H1 (cell line): Measurements from ENCODE around the gene CUX1. TPM values are rescaled to one million over a fixed set of nuclear protein-coding genes. Genes with fewer than 3 reads are reported as not detected.

Source experiments
- CTCF ChIA-PET: fragments of 300-600 bp; sonication (Branson Sonifier 250); formaldehyde crosslinking; loops from one replicate; lab custom pipeline; 2021; ENCODE audit not compliant: partially characterized antibody; lab: Charles Lee
- POLR2A ChIA-PET: fragments of 300-600 bp; sonication (Branson Sonifier 250); formaldehyde crosslinking; loops from one replicate; lab custom pipeline; 2021; ENCODE audit warnings: inconsistent platforms; ENCODE audit not compliant: partially characterized antibody; lab: Charles Lee
- DNase-seq, 2 experiments: peaks; one replicate each; pipeline versions ENCODE4 v3.0.0 to v3.0.0-alpha.2; 2010 to 2022; ENCODE audit warnings: low spot score in 2 of 2, low read depth in 1 of 2, mixed read lengths in 1 of 2
- FAIRE-seq: peaks from 2 replicates; lab custom pipeline; 2011; peaks lifted over from hg19 to GRCh38; lab: Jason Lieb, UNC
- H2AFZ ChIP-seq: 2 replicates; pipeline ENCODE4 v1.8.1; 2012; ENCODE audit warnings: low read length, inconsistent platforms
- H2AK5ac ChIP-seq: 2 replicates; pipeline ENCODE4 v1.6.1; 2013; ENCODE audit warnings: low read depth, low read length
- H2BK120ac ChIP-seq: replicated peaks from 2 replicates; pipeline ENCODE3; 2013; ENCODE audit warnings: low read depth, low read length, inconsistent platforms
- H2BK12ac ChIP-seq: 2 replicates; pipeline ENCODE4 v1.6.1; 2013; ENCODE audit warnings: low read depth, low read length
- H2BK15ac ChIP-seq: 2 replicates; pipeline ENCODE4 v1.6.1; 2013; ENCODE audit warnings: low read length
- H2BK20ac ChIP-seq: 2 replicates; pipeline ENCODE4 v1.6.1; 2013; ENCODE audit warnings: low read length
- H2BK5ac ChIP-seq: 2 replicates; pipeline ENCODE4 v1.6.1; 2013; ENCODE audit warnings: low read depth, low read length
- H3K14ac ChIP-seq: 2 replicates; pipeline ENCODE4 v1.6.1; 2013; ENCODE audit warnings: inconsistent platforms; ENCODE audit not compliant: insufficient read length
- H3K18ac ChIP-seq: 2 replicates; pipeline ENCODE4 v1.6.1; 2013; ENCODE audit warnings: low read length; ENCODE audit errors: extremely low read depth
- H3K23ac ChIP-seq: 2 replicates; pipeline ENCODE4 v1.6.1; 2013; ENCODE audit warnings: inconsistent platforms; ENCODE audit not compliant: insufficient read length
- H3K23me2 ChIP-seq: 2 replicates; pipeline ENCODE4 v1.6.1; 2013; ENCODE audit warnings: low read depth, low read length
- H3K27ac ChIP-seq: 2 replicates; pipeline ENCODE4 v1.6.1; 2011; ENCODE audit warnings: low read depth, low read length, inconsistent platforms
- H3K27me3 ChIP-seq, 4 experiments: replicated peaks in 1 of 4; 1 replicate in 1 of 4; 2 replicates in 3 of 4; pipeline versions ENCODE4 v1.6.1 to v1.8.1; 2011 to 2013; ENCODE audit warnings: low read length in 3 of 4, mild to moderate bottlenecking in 3 of 4, inconsistent platforms in 2 of 4, mixed read lengths in 2 of 4, moderate library complexity in 1 of 4; ENCODE audit not compliant: control insufficient read depth in 3 of 4, insufficient read depth in 3 of 4; ENCODE audit errors: extremely low read depth in 1 of 4
- H3K36me3 ChIP-seq, 4 experiments: 2 replicates each; pipeline versions ENCODE4 v1.6.1 to v1.8.1; 2011 to 2013; ENCODE audit warnings: mild to moderate bottlenecking in 4 of 4, low read length in 3 of 4, moderate library complexity in 2 of 4, control low read depth in 1 of 4, inconsistent platforms in 1 of 4; ENCODE audit not compliant: insufficient read depth in 4 of 4, control insufficient read depth in 2 of 4
- H3K4ac ChIP-seq: replicated peaks from 2 replicates; pipeline ENCODE3; 2013; ENCODE audit warnings: low read length, low read depth, mixed read lengths, inconsistent platforms; ENCODE audit not compliant: insufficient read length
- H3K4me1 ChIP-seq, 4 experiments: replicated peaks in 1 of 4; 1 replicate in 1 of 4; 2 replicates in 3 of 4; pipeline versions ENCODE4 v1.6.1 to v1.8.1; 2011 to 2013; ENCODE audit warnings: low read length in 3 of 4, inconsistent platforms in 2 of 4, mixed read lengths in 1 of 4; ENCODE audit not compliant: insufficient read depth in 4 of 4, control insufficient read depth in 3 of 4
- H3K4me2 ChIP-seq, 2 experiments: 2 replicates each; pipeline versions ENCODE4 v1.6.1 to v1.8.1; 2011 to 2013; ENCODE audit warnings: low read depth in 2 of 2, low read length in 2 of 2, control low read depth in 1 of 2, inconsistent platforms in 1 of 2, mild to moderate bottlenecking in 1 of 2; ENCODE audit not compliant: insufficient read depth in 1 of 2
- H3K4me3 ChIP-seq, 4 experiments: fragments of 200-600, 300-600 bp in 1 of 4; sonication (generic), shearing (Covaris generic), sonication (Bioruptor Twin) in 1 of 4; 2 replicates each; pipeline versions ENCODE4 v1.5.1 to v1.8.1; 2011 to 2016; ENCODE audit warnings: low read length in 4 of 4, low read depth in 3 of 4, control low read depth in 2 of 4, inconsistent platforms in 2 of 4, mild to moderate bottlenecking in 2 of 4, mixed read lengths in 1 of 4, moderate library complexity in 1 of 4; ENCODE audit not compliant: insufficient read depth in 2 of 4; ENCODE audit errors: extremely low read depth in 1 of 4
- H3K56ac ChIP-seq: replicated peaks from 2 replicates; pipeline ENCODE3; 2013; ENCODE audit warnings: low read depth, mild to moderate bottlenecking, mixed read lengths, low read length, inconsistent platforms; ENCODE audit not compliant: insufficient read length
- H3K79me1 ChIP-seq: 2 replicates; pipeline ENCODE4 v1.6.1; 2013; ENCODE audit warnings: low read depth, low read length, control low read depth
- H3K79me2 ChIP-seq, 2 experiments: 2 replicates each; pipeline versions ENCODE4 v1.6.1 to v1.8.1; 2012 to 2013; ENCODE audit warnings: low read length in 2 of 2, mild to moderate bottlenecking in 2 of 2, inconsistent platforms in 1 of 2; ENCODE audit not compliant: insufficient read depth in 2 of 2, control insufficient read depth in 1 of 2
- H3K9ac ChIP-seq, 4 experiments: replicated peaks in 1 of 4; 1 replicate in 1 of 4; 2 replicates in 3 of 4; pipeline versions ENCODE4 v1.6.1 to v1.8.1; 2011 to 2013; ENCODE audit warnings: low read depth in 3 of 4, low read length in 3 of 4, control low read depth in 2 of 4, mild to moderate bottlenecking in 2 of 4, moderate library complexity in 2 of 4, inconsistent platforms in 1 of 4; ENCODE audit errors: extremely low read depth in 1 of 4
- H3K9me3 ChIP-seq, 2 experiments: 2 replicates each; pipeline versions ENCODE4 v1.6.1 to v1.8.1; 2012 to 2013; ENCODE audit warnings: mild to moderate bottlenecking in 2 of 2, moderate library complexity in 2 of 2, control low read depth in 1 of 2, inconsistent platforms in 1 of 2, low read depth in 1 of 2, low read length in 1 of 2, mixed read lengths in 1 of 2; ENCODE audit not compliant: insufficient read depth in 2 of 2
- H4K20me1 ChIP-seq, 2 experiments: replicated peaks in 1 of 2; 2 replicates each; pipeline versions ENCODE3 to v1.8.1; 2011 to 2013; ENCODE audit warnings: inconsistent platforms in 2 of 2, low read length in 2 of 2, mild to moderate bottlenecking in 1 of 2; ENCODE audit not compliant: insufficient read depth in 2 of 2, control insufficient read depth in 1 of 2
- H4K5ac ChIP-seq: 2 replicates; pipeline ENCODE4 v1.6.1; 2013; ENCODE audit warnings: low read length, low read depth, mixed read lengths, inconsistent platforms; ENCODE audit not compliant: insufficient read length
- H4K8ac ChIP-seq: 2 replicates; pipeline ENCODE4 v1.8.0; 2013; ENCODE audit warnings: mild to moderate bottlenecking, moderate library complexity, low read length, inconsistent platforms; ENCODE audit not compliant: insufficient read depth; ENCODE audit errors: extremely low read depth
- H4K91ac ChIP-seq: replicated peaks from 2 replicates; pipeline ENCODE3; 2013; ENCODE audit warnings: low read length, mixed read lengths, inconsistent platforms; ENCODE audit not compliant: insufficient read length
- CREB1 ChIP-seq: IDR thresholded peaks from 2 replicates; pipeline ENCODE4 v1.6.1; 2012; ENCODE audit warnings: inconsistent platforms
- KDM4A ChIP-seq: IDR thresholded peaks from one replicate; pipeline ENCODE4 v1.7.1; 2012; ENCODE audit warnings: low read depth, mild to moderate bottlenecking, moderate library complexity, low read length, inconsistent platforms; ENCODE audit not compliant: severe bottlenecking
- WGBS, 2 experiments: shearing (Covaris generic) in 1 of 2; methylation state at CpG; one replicate each; pipeline versions ENCODE4 v1.1.6 to v1.1.7; 2013 to 2015; ENCODE audit warnings: low lambda C conversion rate in 2 of 2, mixed read lengths in 2 of 2, inconsistent platforms in 1 of 2, low coverage in 1 of 2, missing lambda C conversion rate in 1 of 2; ENCODE audit not compliant: insufficient replicate concordance in 2 of 2, insufficient coverage in 1 of 2, insufficient read length in 1 of 2; ENCODE audit errors: extremely low coverage in 1 of 2, missing lambda C conversion rate in 1 of 2; 5-methylcytosine and 5-hydroxymethylcytosine counted together
- polyA plus RNA-seq, 7 experiments: library from polyadenylated mRNA; depleted of rRNA in 3 of 7; stranded (reverse) in 5 of 7; unstranded in 2 of 7; fragments of >200 nt in 5 of 7; fragments of 200-250 nt in 2 of 7; gene quantifications; 1 replicate in 5 of 7; 2 replicates in 1 of 7; 4 replicates in 1 of 7; pipeline versions ENCODE4 v1.2.1 to v1.2.3, GENCODE V29; 2011 to 2013; ENCODE audit warnings: missing spikeins in 2 of 7, mixed read lengths in 2 of 7
- total RNA-seq: library from RNA; stranded (reverse); fragmentation: NEBNext Ultra II Directional; extraction: Animal tissue kit (Norgen Biotek cat#: 25700); gene quantifications from 2 replicates; pipeline ENCODE4 v1.2.1, GENCODE V29; 2021

Gene CUX1
- total and polyA plus RNA-seq, 2 of the 8 experiments (the other 6 are each of a cell fraction or from before 2014, with no cell fraction given): 21.6 to 65.9 TPM

- Histone ChIP-seq H2BK20ac (no peak overlapping the region), H2BK120ac (no peak overlapping the region), H2BK5ac (no peak overlapping the region), H3K9ac (no peak overlapping the region), H4K20me1 (peaks cover 0 to 4% of the 10 kb centered on the region in 2 experiments), H3K4ac (no peak overlapping the region), H3K56ac (no peak overlapping the region), H2BK15ac (no peak overlapping the region), H3K23ac (no peak overlapping the region), H3K4me2 (no peak overlapping the region), H3K4me1 (no peaks in the 10 kb centered on the region), H2BK12ac (no peak overlapping the region), H3K36me3 (peaks cover 0 to 3% (median 1%) of the 10 kb centered on the region in 4 experiments; a peak in 3 of 8 replicates), H2AK5ac (no peak overlapping the region), H3K4me3 (no peak overlapping the region), H3K79me1 (peaks cover 4% of the 10 kb centered on the region; the same call in 1 of the 2 replicates), H3K9me3 (no peaks in the 10 kb centered on the region), H3K14ac (no peak overlapping the region), H3K27ac (no peak overlapping the region), H2AFZ (no peak overlapping the region), H3K23me2 (peaks cover 4% of the 10 kb centered on the region; the same call in 1 of the 2 replicates), H4K8ac (no peak overlapping the region), H3K79me2 (no peaks in the 10 kb centered on the region), H3K18ac (no peak overlapping the region), H3K27me3 (no peaks in the 10 kb centered on the region), H4K91ac (no peak overlapping the region), H4K5ac (no peak overlapping the region)
- ChIA-PET POLR2A (no interaction called here), CTCF (interaction anchor here (0.6 kb wide), 1 partner anchor 42 kb away, joined by 3 read pairs; no protein-coding TSS in a partner anchor)
- 84% methylated on average over 7 of the region's 7 CpGs; no CpG with 5 or more reads in 1 of the 2 experiments for WGBS, 2 experiments
- DNase-seq: no peak
- FAIRE-seq: no peak
- no peak for TF ChIP-seq KDM4A
- no peak for TF ChIP-seq CREB1
Measured at GRCh38 chr7:102215256-102215655, 397.8 kb downstream of the CUX1 start.
